HG02870 (cell line): Measurements from ENCODE around the gene ZBTB4.
"Not testable (repeated sequence)": the region's sequence is repeated elsewhere in the genome, so short reads cannot be mapped to it uniquely, and the experiment has no call there.

Source experiments
- ATAC-seq: cut with Tn5 transposase; IDR thresholded peaks from one replicate; pipeline ENCODE4 v1.9.1; 2021; ENCODE audit warnings: mild to moderate bottlenecking, moderate library complexity; ENCODE audit not compliant: unreplicated experiment

The ZBTB4 gene

GRCh38 chr17:7496470-7497183, 17.2 kb upstream of the ZBTB4 start:
- ATAC-seq, result no peak

- ATAC-seq, result no peak
These were observed 16.5 kb upstream of the ZBTB4 start for GRCh38 chr17:7495906-7496434.

GRCh38 chr17:7493941-7494340, 14.5 kb upstream of the ZBTB4 start:
- ATAC-seq, result no peak

- no peak for ATAC-seq
These were observed 12.2 kb upstream of the ZBTB4 start for GRCh38 chr17:7491583-7491982.

DNA sequence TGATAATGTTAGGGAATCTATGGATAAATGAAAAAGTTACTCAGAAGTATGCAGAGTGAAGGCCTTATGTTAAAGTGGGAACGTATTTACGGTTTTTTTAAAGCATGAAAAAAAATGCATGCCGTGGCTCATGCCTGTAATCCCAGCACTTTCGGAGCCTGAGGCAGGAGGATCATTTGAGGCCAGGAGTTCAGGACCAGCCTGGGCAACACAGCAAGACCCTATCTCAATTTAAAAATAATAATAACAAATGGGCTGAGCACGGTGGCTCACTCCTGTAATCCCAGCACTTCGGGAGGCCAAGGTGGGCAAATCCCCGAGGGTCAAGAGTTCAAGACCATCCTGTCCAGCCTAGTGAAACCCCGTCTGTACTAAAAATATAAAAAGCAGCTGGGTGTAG, 10.7 kb upstream of the ZBTB4 start:
- no peak for ATAC-seq

DNA sequence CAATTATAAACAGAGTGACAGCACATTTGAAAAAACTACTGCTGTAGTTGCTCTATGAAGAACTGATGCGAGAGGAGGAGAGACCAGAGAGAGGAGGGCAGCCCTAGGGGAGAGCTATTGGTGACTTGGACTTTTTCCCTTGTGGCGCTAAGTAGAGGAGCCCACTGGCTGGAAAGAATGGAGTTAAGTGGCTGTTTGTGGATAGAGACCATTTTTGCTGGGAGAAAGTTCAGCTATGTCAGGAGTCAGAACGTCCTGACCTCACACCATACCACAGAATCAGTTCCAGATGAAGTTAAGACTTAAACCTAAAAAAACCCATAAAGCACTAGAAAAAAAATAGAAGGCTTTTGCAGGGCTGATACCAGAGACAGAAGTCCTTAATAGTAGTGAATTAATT, 6.8 kb upstream of the ZBTB4 start:
- ATAC-seq, result no peak

- ATAC-seq, result no peak
These were observed 5.5 kb upstream of the ZBTB4 start for GRCh38 chr17:7484919-7485377.

DNA sequence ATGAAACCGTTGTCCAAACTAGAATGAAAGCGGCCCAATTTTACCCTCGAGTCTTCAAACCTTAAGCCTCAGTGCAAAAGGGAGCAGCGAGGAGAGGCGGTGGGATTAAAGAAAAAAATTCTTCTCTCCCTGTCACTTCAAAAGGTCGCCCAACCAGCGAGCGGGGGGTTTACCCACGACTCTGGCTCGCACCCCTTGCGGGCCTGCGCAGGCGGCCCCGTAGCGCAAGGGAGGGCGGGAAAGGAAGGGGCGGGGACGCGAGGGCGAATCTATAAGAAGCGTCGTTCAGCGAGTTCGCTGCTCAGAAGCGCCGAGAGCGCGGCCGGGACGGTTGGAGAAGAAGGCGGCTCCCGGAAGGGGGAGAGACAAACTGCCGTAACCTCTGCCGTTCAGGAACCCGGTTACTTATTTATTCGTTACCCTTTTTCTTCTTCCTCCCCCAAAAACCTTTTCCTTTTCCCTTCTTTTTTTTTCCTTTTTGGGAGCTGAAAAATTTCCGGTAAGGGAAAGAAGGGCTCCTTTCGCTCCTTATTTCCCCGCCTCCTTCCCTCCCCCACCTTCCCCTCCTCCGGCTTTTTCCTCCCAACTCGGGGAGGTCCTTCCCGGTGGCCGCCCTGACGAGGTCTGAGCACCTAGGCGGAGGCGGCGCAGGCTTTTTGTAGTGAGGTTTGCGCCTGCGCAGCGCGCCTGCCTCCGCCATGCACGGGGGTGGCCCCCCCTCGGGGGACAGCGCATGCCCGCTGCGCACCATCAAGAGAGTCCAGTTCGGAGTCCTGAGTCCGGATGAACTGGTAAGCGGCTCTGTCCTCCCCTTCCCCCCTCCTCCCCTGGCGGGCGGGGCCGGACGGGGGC, 4.9 kb upstream of the ZBTB4 start, which contains the start of gene POLR2A:
Gene POLR2A, plus strand, starts transcription at position 300 of the 852 bp plus-strand sequence.
- ATAC-seq, result peak; percentile 62

DNA sequence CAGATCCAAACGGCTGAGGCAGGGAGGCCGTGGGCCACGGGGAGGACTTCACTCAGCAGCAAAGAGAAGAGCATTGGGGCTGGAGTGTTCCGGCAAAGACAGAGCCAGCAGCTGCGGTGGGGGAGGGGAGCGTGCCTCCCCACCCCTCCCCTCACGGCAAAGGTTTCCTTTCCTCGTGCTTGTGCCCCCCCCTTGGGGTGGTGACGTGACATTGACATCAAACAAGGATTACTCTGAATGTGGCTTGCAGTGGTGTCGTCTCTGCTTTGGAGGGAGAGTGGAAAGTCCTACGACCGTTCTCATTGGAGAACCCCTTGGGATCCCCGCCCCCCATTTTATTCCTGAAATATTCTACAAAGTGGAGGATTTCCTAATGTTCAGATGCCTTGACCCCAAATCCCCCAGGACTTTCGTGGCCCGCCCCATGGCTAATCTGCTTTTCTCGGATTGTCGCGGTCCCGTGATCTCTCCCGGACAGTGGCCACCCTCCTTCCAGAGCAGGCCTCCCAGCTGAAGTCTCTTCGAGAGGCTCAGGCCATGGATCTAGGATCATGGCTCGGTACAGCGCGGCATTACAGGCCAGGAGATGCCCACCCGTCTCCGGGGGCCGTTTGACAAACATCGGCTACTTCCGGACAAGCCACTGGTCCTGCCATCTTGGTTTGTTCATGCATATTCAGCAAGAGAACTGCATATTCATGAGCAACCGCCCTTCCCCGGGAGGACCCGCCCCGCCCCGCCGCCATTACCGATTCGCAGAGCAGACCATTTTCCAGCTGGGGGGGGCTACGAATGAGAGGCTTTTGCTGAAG, 4.0 kb upstream of the ZBTB4 start:
- peak; percentile 23 for ATAC-seq

GRCh38 chr17:7482742-7483088, 3.3 kb upstream of the ZBTB4 start:
- not testable (repeated sequence) for ATAC-seq

DNA sequence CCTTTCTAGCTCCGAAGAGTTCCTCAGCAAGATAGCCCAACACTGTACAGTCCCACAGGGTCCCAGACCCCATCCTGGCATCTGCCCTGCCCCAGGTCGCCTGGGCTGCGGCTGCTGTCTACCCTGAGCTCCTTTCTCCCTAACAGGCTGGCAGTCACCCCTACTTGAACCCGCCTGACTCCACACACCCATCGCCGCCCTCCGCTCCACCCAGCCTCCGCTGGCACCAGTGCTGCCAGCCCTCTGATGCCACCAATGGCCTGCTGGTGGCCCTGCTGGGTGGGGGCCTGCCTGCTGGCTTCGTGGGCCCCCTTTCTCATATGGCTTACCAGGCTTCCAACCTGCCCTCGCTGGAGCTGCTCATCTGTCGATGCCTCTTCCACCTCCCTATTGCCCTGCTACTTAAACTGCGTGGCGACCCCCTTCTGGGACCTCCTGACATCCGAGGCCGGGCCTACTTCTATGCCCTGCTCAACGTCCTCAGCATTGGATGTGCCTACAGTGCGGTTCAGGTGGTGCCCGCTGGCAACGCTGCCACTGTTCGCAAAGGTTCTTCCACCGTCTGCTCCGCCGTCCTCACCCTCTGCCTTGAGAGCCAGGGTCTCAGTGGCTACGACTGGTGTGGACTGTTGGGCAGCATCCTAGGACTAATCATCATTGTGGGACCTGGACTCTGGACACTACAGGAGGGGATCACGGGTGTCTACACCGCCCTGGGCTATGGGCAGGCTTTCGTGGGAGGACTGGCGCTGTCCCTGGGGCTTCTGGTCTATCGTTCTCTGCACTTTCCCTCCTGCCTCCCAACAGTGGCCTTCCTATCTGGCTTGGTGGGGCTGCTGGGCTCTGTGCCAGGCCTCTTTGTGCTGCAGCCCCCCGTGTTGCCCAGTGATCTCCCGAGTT, 2.7 kb upstream of the ZBTB4 start:
- not testable (repeated sequence) for ATAC-seq

DNA sequence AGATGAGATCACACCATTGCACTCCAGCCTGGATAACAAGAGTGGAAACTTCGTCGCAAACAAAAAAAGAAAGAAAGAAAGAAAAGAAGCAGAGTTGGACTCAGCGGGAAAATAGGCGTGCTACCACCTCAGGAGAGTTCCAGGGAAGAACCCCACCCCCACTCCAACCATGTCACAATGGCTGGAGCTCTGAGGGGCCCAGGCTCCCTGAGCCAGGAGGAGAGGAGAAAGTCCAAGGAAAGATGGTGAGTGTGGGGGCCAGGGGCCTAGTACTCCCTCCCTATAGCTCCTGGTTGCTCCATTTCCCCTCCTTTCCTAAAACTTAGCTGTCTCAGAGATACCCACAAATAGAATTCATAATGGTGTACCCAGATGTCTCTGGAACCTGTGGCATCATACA, 1.8 kb upstream of the ZBTB4 start, which contains the start of gene SLC35G6:
Gene SLC35G6, plus strand, starts transcription at position 172 of the 400 bp plus-strand sequence. Its CDS starts 71 bp downstream, at position 243.
- ATAC-seq, result not testable (repeated sequence)

- no peak for ATAC-seq
These were observed 606 bp upstream of the ZBTB4 start for GRCh38 chr17:7480089-7480384.

DNA sequence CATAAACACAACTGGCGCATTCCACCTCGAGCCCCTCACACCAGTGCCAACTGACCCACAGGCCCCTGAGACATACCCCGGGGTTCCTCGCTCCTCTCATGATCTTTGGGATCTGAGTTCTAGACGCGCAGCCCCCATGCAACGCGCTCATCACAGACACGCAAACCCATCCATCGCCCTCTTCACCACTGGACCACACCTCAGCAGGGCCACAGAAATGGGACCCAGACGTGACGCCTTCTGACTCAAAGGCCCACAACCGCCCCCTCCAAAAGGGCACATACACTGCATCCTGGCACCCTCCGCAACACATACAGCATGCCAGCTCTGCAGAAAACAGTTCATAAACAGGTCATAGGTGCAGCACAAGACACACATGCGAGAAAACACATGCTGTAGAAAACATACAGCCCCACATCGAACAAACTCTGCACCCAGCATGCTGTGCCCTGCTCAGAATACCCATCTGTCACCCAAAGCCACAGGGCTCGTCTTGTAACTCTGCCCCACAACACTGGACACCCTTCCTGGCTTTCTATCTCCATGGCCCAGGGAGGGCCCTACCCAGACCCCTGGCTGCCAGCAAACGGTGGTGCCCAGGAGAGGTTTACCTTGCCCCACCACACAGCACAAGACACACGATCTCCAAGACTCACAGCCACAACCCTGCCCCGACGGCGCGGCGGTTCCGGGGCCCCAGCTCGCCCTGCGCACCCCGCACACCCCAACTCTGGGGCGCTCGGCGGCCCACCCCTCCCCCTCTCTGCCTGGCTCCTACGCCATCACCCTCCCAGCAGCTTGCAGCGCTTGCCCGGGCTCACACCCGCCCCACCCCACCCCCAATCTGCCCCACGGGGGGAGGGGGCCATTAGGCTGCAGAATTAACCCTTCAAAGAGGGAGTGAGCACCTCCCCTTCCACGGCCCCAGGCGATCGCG, 887 bp downstream of the ZBTB4 start:
- ATAC-seq, result no peak

DNA sequence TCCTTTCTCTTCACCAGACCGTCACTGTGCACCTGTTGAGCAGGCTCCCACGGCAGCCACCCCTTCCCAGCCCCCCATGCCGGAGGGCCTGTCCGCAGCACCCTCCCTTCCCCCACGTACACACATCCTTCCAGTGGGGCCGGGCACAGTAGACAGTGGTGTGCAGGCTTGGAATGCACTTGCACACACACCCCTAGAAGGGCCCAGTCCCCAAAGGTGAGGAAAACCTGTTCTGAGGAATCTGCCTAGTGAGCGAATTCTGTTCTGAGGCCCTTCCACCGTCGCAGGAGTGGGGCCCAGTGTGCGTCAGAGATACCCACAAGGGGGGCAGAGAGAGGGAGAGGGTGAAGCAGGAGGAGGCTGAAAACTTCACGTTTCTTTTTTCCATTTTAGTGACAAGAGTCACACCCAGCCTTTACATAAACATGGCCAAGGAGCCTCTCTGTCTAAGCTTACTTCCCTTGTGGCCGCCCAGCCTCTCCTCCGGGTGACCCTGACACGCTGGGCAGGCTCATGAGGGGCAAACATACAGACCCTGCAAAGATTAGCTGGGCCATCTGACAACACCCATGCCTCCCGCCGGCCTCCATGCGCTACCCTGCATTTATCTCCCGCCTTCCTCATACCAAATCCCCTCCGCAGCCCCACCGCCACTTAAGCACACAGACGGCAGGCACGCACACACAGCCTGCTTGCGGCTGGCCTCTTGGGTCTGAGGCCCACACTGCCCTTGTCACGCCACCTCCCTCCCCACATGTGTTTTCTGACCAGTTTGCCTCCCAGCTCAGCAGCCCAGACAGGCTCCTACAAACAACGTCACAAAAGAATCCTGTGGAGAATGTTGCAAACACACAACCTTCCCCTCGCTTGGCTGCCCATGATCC, 1.8 kb downstream of the ZBTB4 start:
- ATAC-seq, result no peak

DNA sequence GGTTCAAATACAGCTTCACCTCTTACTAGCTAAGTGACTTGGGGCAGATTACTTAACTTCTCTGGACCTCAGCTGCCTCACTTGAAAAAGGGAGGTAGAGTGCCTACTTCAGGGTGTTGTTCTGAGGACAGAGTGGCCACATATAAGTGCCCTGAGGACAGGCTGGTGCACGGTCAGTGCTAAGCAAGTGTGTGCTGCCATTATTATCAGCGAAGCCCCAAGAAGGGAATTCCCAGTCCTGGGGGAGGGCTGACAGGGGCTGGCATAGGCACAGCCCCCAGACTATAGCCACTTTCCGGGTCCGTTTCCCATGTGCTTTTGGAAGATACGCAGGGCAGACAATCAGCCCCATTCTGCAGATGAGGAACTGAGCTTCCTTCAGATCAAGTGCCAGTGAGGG, 2.5 kb downstream of the ZBTB4 start:
- no peak for ATAC-seq

- no peak for ATAC-seq
These were observed 2.9 kb downstream of the ZBTB4 start for GRCh38 chr17:7476494-7476893.
